Kidney epithelial cell (primary cell): ENCODE data around the gene MMP8. TPM values are rescaled to one million over a fixed set of nuclear protein-coding genes. Genes with fewer than 3 reads are reported as not detected.

ENCODE experiments used
- DNase-seq: peaks from one replicate; pipeline ENCODE4 v3.0.0-alpha.2; 2010; ENCODE audit warnings: low read depth
- H3K27me3 ChIP-seq: 2 replicates; pipeline ENCODE4 v1.6.0; 2011; ENCODE audit warnings: low read length; ENCODE audit not compliant: control insufficient read depth, insufficient read depth
- H3K36me3 ChIP-seq: 2 replicates; pipeline ENCODE4 v1.5.1; 2011; ENCODE audit warnings: low read length; ENCODE audit not compliant: control insufficient read depth, insufficient read depth
- H3K4me3 ChIP-seq: 2 replicates; pipeline ENCODE4 v1.5.1; 2011; ENCODE audit warnings: low read depth, mild to moderate bottlenecking, control low read depth, low read length
- CTCF ChIP-seq: IDR thresholded peaks from 2 replicates; pipeline ENCODE4 v1.5.1; 2011; ENCODE audit warnings: mild to moderate bottlenecking, moderate library complexity, low read length, control low read depth, inconsistent platforms; ENCODE audit not compliant: insufficient read depth, poor library complexity, severe bottlenecking
- total RNA-seq: library from RNA; depleted of rRNA; stranded (reverse); fragments of >200 nt; gene quantifications from 2 replicates; pipeline ENCODE4 v1.2.3, GENCODE V29; 2015

The MMP8 gene
- total RNA-seq, 1 donor from 2014 or later, result not detected

- H3K27me3 ChIP-seq, result no peaks in the 10 kb centered on the region
- no peak overlapping the region for H3K4me3 ChIP-seq
- TF ChIP-seq CTCF, result no peak
- H3K36me3 ChIP-seq, result no peaks in the 10 kb centered on the region
- DNase-seq, result no peak
Observed at GRCh38 chr11:102703826-102704493, 20.8 kb downstream of the MMP8 start.

GRCh38 chr11:102695201-102695600, 29.6 kb downstream of the MMP8 start:
- no peaks in the 10 kb centered on the region for H3K27me3 ChIP-seq
- no peaks in the 10 kb centered on the region for H3K36me3 ChIP-seq
- H3K4me3 ChIP-seq, result no peak overlapping the region
- TF ChIP-seq CTCF, result no peak
- DNase-seq, result no peak

GRCh38 chr11:102685754-102686153, 39.0 kb downstream of the MMP8 start:
- no peak for TF ChIP-seq CTCF
- Histone ChIP-seq H3K4me3 (no peak overlapping the region), H3K27me3 (no peaks in the 10 kb centered on the region), H3K36me3 (no peaks in the 10 kb centered on the region)
- DNase-seq, result no peak

GRCh38 chr11:102685338-102685737, 39.4 kb downstream of the MMP8 start:
- Histone ChIP-seq H3K4me3 (no peak overlapping the region), H3K27me3 (no peaks in the 10 kb centered on the region), H3K36me3 (no peaks in the 10 kb centered on the region)
- no peak for DNase-seq
- no peak for TF ChIP-seq CTCF

- Histone ChIP-seq H3K36me3 (no peaks in the 10 kb centered on the region), H3K27me3 (no peaks in the 10 kb centered on the region), H3K4me3 (no peak overlapping the region)
- TF ChIP-seq CTCF, result peak; percentile 1
- no peak for DNase-seq
Observed at GRCh38 chr11:102683277-102683676, 41.5 kb downstream of the MMP8 start.

- DNase-seq, result no peak
- Histone ChIP-seq H3K36me3 (no peaks in the 10 kb centered on the region), H3K4me3 (no peak overlapping the region), H3K27me3 (no peaks in the 10 kb centered on the region)
- no peak for TF ChIP-seq CTCF
Observed at GRCh38 chr11:102680945-102681344, 43.8 kb downstream of the MMP8 start.
